ENCODE data around the gene LUC7L.

DNA sequence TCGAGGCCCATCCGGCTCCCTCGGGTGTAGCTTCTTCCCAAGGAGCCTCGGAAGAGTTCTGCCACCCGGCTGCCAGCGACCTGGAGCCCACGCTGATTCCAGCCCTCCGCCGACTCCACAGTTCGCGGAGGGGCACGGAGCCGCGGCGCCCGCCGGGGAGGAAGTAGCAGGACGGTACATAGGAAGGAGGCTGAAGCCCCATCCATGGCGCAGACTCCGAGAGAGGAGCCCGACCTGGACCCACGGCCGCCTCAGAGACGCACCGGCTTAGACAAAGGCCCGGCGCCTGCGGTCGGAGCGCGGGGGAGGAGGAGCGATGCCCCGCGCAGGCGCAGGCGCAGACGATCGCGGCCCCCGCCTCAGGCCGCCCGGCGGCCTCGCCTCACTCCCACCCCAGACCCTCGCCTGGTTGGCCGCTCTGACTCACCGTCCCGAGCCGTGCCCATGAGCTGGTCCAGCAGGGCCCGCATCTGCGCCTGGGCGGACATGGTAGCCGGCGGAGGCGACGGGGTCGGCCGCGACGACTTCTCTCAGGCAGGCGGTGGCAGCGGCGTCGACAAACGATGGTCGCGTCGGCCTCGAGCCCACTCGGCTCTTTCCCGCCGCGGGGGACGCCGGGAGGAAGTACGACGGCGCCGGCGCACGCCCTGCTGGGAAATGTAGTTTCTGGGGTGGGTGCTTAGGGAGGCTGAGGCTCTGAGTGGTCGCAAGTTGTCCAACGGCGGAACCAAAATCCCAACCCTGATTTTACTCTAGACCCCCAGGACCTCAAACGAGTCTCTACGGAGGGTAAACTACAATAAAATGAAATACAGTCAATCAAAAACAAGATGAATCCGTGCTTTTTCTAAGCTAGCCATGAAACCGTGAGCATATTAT is at the start of gene LUC7L:
- TF ChIP-seq, protein P1, sequence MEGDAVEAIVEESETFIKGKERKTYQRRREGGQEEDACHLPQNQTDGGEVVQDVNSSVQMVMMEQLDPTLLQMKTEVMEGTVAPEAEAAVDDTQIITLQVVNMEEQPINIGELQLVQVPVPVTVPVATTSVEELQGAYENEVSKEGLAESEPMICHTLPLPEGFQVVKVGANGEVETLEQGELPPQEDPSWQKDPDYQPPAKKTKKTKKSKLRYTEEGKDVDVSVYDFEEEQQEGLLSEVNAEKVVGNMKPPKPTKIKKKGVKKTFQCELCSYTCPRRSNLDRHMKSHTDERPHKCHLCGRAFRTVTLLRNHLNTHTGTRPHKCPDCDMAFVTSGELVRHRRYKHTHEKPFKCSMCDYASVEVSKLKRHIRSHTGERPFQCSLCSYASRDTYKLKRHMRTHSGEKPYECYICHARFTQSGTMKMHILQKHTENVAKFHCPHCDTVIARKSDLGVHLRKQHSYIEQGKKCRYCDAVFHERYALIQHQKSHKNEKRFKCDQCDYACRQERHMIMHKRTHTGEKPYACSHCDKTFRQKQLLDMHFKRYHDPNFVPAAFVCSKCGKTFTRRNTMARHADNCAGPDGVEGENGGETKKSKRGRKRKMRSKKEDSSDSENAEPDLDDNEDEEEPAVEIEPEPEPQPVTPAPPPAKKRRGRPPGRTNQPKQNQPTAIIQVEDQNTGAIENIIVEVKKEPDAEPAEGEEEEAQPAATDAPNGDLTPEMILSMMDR (IDR thresholded peaks at IDR 0.05) = no peak
- TF ChIP-seq, protein P2, sequence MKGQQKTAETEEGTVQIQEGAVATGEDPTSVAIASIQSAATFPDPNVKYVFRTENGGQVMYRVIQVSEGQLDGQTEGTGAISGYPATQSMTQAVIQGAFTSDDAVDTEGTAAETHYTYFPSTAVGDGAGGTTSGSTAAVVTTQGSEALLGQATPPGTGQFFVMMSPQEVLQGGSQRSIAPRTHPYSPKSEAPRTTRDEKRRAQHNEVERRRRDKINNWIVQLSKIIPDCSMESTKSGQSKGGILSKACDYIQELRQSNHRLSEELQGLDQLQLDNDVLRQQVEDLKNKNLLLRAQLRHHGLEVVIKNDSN (IDR thresholded peaks at IDR 0.05; ENCODE audit: borderline replicate concordance, low read depth) = peak; percentile 4; the same call in 1 of the 2 replicates
- TF ChIP-seq GABPA (IDR thresholded peaks at IDR 0.05; ENCODE audit: low read depth) (peak; percentile 93), POLR2AphosphoS5 (IDR thresholded peaks at IDR 0.05; ENCODE audit: low read depth, low read length) (peak; percentile 99), ELF1 (IDR thresholded peaks at IDR 0.05) (peak; percentile 72), RFX5 (IDR thresholded peaks at IDR 0.05; ENCODE audit: low read length) (no peak), MXI1 (IDR thresholded peaks at IDR 0.05; ENCODE audit: low read depth, low read length) (peak; percentile 51), NRF1 (IDR thresholded peaks at IDR 0.05; ENCODE audit: low read depth, low read length) (peak; percentile 88), RCOR1 (IDR thresholded peaks at IDR 0.05; ENCODE audit: low read length) (no peak), JUND (IDR thresholded peaks at IDR 0.05) (no peak), MEF2A (IDR thresholded peaks at IDR 0.05; ENCODE audit: borderline replicate concordance, low read depth) (no peak), SIN3A (IDR thresholded peaks at IDR 0.05; ENCODE audit: borderline replicate concordance, low read depth, low read length) (no peak)
- TF ChIP-seq, protein P3, sequence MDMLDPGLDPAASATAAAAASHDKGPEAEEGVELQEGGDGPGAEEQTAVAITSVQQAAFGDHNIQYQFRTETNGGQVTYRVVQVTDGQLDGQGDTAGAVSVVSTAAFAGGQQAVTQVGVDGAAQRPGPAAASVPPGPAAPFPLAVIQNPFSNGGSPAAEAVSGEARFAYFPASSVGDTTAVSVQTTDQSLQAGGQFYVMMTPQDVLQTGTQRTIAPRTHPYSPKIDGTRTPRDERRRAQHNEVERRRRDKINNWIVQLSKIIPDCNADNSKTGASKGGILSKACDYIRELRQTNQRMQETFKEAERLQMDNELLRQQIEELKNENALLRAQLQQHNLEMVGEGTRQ (IDR thresholded peaks at IDR 0.05; ENCODE audit: borderline replicate concordance, low read depth, low read length) = no peak
- TF ChIP-seq, protein P4, sequence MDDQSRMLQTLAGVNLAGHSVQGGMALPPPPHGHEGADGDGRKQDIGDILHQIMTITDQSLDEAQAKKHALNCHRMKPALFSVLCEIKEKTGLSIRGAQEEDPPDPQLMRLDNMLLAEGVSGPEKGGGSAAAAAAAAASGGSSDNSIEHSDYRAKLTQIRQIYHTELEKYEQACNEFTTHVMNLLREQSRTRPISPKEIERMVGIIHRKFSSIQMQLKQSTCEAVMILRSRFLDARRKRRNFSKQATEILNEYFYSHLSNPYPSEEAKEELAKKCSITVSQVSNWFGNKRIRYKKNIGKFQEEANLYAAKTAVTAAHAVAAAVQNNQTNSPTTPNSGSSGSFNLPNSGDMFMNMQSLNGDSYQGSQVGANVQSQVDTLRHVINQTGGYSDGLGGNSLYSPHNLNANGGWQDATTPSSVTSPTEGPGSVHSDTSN (IDR thresholded peaks at IDR 0.05) = 0 out of 2 replicates have a peak, but pooled peaks have one; percentile 2
